HFF-Myc (cell line): ENCODE measurements around the gene TOGARAM2.

Experiments
- DNase-seq: peaks from one replicate; pipeline ENCODE4 v3.0.0-alpha.2; 2011; ENCODE audit warnings: low read depth; ENCODE audit errors: extremely low read depth
- H3K4me3 ChIP-seq: replicated peaks from 2 replicates; pipeline ENCODE4 v1.5.1; 2011; ENCODE audit warnings: low read depth, mild to moderate bottlenecking, control low read depth, low read length
- TF ChIP-seq, protein P1 (sequence below): IDR thresholded peaks from 2 replicates; pipeline ENCODE4 v1.5.1; 2012; ENCODE audit warnings: mild to moderate bottlenecking, low read depth, low read length, control low read depth; ENCODE audit errors: missing control alignments

The TOGARAM2 gene

DNA sequence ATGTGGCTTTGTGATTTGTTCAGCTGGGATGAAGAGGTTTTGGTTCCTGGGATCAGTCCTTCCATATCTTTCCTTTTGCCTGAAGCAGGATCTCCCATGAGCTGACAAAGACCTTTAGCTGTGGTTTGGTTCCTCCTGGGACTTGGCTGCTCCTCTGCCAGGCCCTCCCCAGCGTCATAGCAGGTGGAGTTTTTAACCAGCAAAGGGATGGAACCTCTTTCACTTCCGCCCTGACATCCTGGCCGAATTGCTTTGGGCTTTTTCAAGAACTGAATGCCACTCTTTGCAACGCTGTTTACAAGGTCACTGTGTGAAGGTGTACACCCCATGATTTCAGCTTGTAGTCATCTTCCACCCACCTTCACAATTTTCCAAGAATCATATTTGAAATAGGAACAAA lies 92.8 kb downstream of the TOGARAM2 start:
- no peak for DNase-seq
- TF ChIP-seq, protein P1, sequence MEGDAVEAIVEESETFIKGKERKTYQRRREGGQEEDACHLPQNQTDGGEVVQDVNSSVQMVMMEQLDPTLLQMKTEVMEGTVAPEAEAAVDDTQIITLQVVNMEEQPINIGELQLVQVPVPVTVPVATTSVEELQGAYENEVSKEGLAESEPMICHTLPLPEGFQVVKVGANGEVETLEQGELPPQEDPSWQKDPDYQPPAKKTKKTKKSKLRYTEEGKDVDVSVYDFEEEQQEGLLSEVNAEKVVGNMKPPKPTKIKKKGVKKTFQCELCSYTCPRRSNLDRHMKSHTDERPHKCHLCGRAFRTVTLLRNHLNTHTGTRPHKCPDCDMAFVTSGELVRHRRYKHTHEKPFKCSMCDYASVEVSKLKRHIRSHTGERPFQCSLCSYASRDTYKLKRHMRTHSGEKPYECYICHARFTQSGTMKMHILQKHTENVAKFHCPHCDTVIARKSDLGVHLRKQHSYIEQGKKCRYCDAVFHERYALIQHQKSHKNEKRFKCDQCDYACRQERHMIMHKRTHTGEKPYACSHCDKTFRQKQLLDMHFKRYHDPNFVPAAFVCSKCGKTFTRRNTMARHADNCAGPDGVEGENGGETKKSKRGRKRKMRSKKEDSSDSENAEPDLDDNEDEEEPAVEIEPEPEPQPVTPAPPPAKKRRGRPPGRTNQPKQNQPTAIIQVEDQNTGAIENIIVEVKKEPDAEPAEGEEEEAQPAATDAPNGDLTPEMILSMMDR: no peak
- no peak overlapping the region for H3K4me3 ChIP-seq

DNA sequence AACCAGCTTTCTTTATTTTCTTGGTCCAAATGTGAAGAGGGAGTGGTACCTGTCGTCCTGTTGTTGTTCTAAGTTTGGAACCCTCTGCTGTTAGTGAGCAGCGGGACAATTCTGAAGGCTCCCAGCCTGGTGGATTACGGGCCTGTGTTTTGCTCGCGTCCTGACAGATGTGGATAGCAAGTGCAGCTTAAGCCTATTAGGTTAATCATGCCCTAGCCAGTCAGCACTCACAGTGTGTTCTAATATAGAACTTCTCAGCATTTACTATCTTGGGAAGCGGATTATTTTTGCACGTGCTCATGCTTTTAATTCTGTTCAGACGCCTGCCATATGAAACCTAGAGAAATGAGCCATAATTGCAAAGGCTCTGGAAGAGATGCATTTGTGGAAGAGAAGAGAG lies 93.3 kb downstream of the TOGARAM2 start, which contains the start of gene PCARE:
Gene PCARE (minus strand): TSS at position 113 of the 400 bp plus-strand sequence. CDS start 262 bp downstream, outside the sequence.
- H3K4me3 ChIP-seq: no peak within 1 kb of the TSS
- TF ChIP-seq, protein P1: no peak
- no peak for DNase-seq

DNA sequence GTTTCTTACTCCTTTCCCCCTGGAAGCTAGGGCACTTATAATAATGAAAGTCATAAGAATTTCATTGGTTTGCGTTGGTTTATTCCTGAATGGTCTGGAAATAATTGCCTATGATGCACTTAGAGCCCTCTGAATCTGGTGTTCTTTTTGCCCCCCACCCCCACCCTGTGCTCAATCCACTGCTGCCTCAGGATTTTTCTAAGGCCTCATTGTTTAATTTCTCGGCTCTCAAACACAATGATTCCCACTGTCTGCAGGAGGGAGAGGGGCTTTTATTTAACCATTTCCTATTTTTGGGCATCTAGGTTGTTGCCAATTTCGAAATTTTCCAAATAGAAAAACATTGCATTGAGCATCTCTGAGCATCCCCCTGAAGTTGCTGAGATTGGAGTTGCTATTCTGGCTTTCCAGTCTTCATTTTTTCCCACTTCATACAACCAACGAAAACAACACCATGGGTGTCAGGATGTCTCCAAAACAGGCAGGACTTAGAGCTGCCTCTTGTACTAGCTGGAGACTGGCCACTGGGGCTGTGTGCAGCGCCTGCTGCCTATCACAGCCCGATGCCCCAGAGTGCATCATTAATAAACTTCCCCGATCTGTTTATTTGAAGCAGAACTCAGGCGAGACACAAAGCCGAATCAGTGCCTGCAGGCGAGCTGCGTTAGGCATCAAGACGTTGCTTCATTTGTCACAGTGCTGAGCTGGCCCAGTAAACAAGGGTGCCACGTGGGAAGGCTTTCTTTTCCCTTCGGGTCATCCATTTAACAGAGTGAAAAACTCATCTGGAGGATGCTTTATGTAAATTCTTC lies 95.0 kb downstream of the TOGARAM2 start:
- TF ChIP-seq, protein P1: no peak
- no peak for DNase-seq
- no peak overlapping the region for H3K4me3 ChIP-seq

DNA sequence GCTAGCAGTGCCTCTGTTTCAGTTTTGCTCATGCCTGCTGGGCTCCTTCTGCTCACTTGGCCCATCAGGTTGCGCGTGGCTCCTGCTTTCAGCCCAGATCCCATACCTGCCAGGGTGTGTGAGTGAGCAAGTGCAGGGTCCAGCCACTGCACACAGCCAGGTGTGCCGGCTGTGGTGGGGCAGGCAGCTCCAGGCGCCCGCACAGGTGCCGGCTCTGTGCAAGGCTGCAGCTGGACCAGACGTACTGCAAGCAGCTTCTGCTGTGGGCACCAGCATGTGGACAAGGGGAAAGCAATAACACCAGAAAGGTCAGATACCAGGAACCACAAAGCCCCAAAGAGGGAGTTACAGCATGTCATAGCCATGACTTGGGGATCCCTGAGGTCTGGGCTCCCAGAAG lies 98.8 kb downstream of the TOGARAM2 start:
- no peak overlapping the region for H3K4me3 ChIP-seq
- TF ChIP-seq, protein P1: no peak
- DNase-seq: no peak

DNA sequence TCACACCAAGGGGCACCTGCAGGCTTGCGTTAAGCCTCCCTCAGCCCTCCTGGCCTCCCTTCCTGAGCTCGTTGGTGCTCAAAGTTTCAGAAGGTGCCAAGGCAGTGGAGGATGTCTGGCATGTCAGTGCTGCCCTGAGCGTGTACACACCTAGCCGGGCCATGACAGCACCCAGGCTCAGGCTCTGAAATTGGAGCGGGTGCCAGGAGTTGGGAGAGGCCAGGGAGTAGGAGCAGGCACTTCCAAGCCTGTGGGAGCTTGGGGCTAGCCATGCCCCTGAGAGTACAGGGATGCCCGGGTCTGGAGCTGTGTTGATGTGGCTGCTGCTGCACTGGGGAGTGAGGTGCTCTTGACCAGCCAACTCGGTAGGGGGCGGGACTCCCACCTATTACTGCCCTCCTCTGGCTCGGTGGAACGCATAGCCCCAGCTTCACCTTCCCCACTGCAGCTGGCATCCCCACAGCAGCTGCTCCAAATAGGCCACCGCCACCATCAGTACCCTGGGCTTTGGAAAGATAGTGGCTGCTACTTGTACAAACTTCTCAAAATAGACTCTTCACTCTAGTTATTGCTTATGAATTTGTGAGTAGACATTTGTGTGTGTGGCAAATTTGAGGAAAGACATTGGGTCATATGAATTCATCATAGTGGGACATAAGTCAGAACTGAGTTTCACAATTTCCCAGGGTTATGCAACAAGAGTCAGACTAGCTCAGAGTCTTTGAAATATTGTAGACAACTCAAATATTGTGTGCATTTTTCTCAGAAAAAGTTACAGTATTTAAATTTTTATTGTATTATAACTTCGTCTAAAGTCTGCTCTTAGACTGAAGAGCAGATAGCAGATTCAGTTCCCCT lies 100.0 kb downstream of the TOGARAM2 start:
- DNase-seq: no peak

DNA sequence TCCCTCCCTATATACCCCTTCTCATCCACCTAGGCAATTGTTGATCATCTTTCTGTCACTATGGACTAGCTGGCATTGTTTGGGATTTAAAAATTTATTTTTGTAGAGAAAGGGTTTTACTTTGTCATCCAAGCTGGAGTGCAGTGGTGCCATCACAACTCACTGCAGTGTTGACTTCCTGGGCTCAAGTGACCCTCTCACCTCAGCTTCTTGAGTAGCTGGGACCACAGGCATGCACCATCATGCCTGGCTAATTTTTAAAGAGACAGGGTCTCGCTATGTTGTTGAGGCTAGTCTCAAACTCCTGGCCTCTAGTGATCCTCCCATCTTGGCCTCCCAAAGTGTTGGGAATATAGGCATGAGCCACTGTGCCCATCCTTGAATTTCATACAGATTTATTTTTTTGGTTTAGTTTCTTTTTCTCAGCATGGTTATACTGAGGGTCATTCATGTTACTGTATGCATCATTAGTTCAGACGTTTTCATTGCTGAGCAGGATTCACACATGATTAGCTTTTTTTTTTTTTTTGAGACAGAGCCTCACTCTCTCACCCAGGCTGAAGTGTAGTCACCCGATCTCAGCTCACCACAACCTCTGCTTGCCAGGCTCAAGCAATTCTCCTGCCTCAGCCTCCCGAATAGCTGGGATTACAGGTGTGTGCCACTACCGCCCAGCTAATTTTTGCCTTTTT lies 101.9 kb downstream of the TOGARAM2 start:
- no peak for DNase-seq
- TF ChIP-seq, protein P1: no peak
- H3K4me3 ChIP-seq: no peak overlapping the region

More for the DNA sequence above, 100.0 kb downstream of the TOGARAM2 start:
- TF ChIP-seq, protein P1: no peak
- H3K4me3 ChIP-seq: no peak overlapping the region
